Mammary epithelial cell (primary cell): ENCODE results near the gene ZNF804B.

Source experiments
- EZH2 ChIP-seq: IDR thresholded peaks from 2 replicates; pipeline ENCODE4 v1.6.1; 2012; ENCODE audit warnings: low read length, inconsistent platforms, borderline replicate concordance
- TF ChIP-seq, protein P1 (sequence below), 2 donors: IDR thresholded peaks in 1 of 2; conservative IDR thresholded peaks in 1 of 2; 2 replicates each; pipeline ENCODE4 v1.5.1; 2011 to 2012; ENCODE audit warnings: inconsistent platforms in 2 of 2, low read length in 2 of 2, mild to moderate bottlenecking in 2 of 2, control low read depth in 1 of 2, low read depth in 1 of 2; ENCODE audit not compliant: insufficient read depth in 1 of 2; ENCODE audit errors: extremely low read depth in 1 of 2

DNA sequence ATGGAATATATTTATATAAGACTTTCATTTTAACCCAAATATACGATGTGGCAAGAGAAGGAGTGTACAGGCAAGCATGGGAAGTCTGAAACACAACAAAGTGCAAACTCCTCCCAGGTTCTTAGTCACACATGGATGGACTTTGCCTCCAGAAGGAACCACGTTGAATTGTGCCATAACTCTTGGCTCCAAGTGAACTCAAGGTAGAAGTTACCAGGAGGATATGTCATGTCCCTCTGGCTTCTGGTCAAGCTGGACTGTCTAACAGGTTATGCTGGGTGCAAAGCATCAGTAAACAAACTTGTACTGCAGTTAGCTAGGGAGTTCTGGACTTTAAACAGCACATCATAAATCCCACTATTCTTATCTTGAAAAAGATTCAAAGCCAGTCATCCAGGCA, 364.4 kb downstream of the ZNF804B start:
- TF ChIP-seq EZH2: no peak
- TF ChIP-seq, protein P1, sequence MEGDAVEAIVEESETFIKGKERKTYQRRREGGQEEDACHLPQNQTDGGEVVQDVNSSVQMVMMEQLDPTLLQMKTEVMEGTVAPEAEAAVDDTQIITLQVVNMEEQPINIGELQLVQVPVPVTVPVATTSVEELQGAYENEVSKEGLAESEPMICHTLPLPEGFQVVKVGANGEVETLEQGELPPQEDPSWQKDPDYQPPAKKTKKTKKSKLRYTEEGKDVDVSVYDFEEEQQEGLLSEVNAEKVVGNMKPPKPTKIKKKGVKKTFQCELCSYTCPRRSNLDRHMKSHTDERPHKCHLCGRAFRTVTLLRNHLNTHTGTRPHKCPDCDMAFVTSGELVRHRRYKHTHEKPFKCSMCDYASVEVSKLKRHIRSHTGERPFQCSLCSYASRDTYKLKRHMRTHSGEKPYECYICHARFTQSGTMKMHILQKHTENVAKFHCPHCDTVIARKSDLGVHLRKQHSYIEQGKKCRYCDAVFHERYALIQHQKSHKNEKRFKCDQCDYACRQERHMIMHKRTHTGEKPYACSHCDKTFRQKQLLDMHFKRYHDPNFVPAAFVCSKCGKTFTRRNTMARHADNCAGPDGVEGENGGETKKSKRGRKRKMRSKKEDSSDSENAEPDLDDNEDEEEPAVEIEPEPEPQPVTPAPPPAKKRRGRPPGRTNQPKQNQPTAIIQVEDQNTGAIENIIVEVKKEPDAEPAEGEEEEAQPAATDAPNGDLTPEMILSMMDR (conservative IDR thresholded peaks at IDR 0.05 in 1 of 2, IDR thresholded peaks at IDR 0.05 in 1 of 2; ENCODE audit: extremely low read depth in 1 of 2, insufficient read depth in 1 of 2, low read depth in 1 of 2, low read length in 2 of 2): no peak
